B cell (primary cell): ENCODE data around the gene RPH3AL. TPM values are rescaled to one million over a fixed set of nuclear protein-coding genes. Genes with fewer than 3 reads are reported as not detected.

Experiments
- ATAC-seq: fragments of 200-7000 bp; cut with Tn5 transposase; one replicate; pipeline ENCODE4 v1.10.0; 2021; ENCODE audit warnings: low read depth, mild to moderate bottlenecking, moderate number of reproducible peaks, moderate library complexity
- CTCF ChIA-PET: fragments of 350-600 bp; sonication (Branson Sonifier 250); formaldehyde crosslinking; loops from one replicate; lab custom pipeline; 2021; ENCODE audit warnings: antibody characterized with exemption, inconsistent platforms; lab: Charles Lee
- POLR2A ChIA-PET: fragments of 350-600 bp; sonication (Branson Sonifier 250); formaldehyde crosslinking; loops from one replicate; lab custom pipeline; 2021; ENCODE audit warnings: antibody characterized with exemption; lab: Charles Lee
- DNase-seq: peaks from one replicate; pipeline ENCODE4 v3.0.0; 2013
- H2AFZ ChIP-seq: 2 replicates; pipeline ENCODE4 v1.6.1; 2012; ENCODE audit warnings: mild to moderate bottlenecking, low read depth, low read length; ENCODE audit not compliant: insufficient read depth, poor library complexity, severe bottlenecking
- H3K27ac ChIP-seq, 2 donors: 1 replicate in 1 of 2; 2 replicates in 1 of 2; pipeline ENCODE4 v1.5.1; 2012 to 2013; ENCODE audit warnings: low read length in 2 of 2, mild to moderate bottlenecking in 2 of 2, moderate library complexity in 1 of 2
- H3K27me3 ChIP-seq, 4 experiments: fragments of 200-600 bp in 1 of 4; sonication (generic) in 1 of 4; replicated peaks in 1 of 4; 1 replicate in 2 of 4; 2 replicates in 2 of 4; pipeline versions ENCODE4 v1.6.1 to v1.7.0; 2013 to 2016; ENCODE audit warnings: low read length in 3 of 4, mild to moderate bottlenecking in 2 of 4, mixed read lengths in 1 of 4, moderate library complexity in 1 of 4; ENCODE audit not compliant: insufficient read depth in 4 of 4, control insufficient read depth in 3 of 4; ENCODE audit errors: control extremely low read depth in 1 of 4
- H3K36me3 ChIP-seq, 2 experiments: replicated peaks in 1 of 2; 1 replicate in 1 of 2; 2 replicates in 1 of 2; pipeline versions ENCODE4 v1.6.1 to v1.7.1; 2013; ENCODE audit warnings: low read length in 1 of 2; ENCODE audit not compliant: insufficient read depth in 2 of 2, control insufficient read depth in 1 of 2; ENCODE audit errors: control extremely low read depth in 1 of 2, extremely low read depth in 1 of 2
- H3K4me1 ChIP-seq, 2 donors: fragments of 200-600 bp in 1 of 2; sonication (generic) in 1 of 2; 1 replicate in 1 of 2; 2 replicates in 1 of 2; pipeline versions ENCODE4 v1.5.1 to v1.6.1; 2013 to 2017; ENCODE audit warnings: low read length in 2 of 2; ENCODE audit not compliant: control insufficient read depth in 2 of 2, insufficient read depth in 2 of 2
- H3K4me2 ChIP-seq: replicated peaks from 2 replicates; pipeline ENCODE3; 2012; ENCODE audit warnings: mild to moderate bottlenecking, low read depth, low read length; ENCODE audit not compliant: poor library complexity, severe bottlenecking
- H3K4me3 ChIP-seq, 5 experiments: fragments of 200-600 bp in 1 of 5; sonication (generic) in 1 of 5; 1 replicate in 3 of 5; 2 replicates in 2 of 5; pipeline versions ENCODE4 v1.5.1 to v1.7.0; 2011 to 2016; ENCODE audit warnings: low read length in 4 of 5, mild to moderate bottlenecking in 4 of 5, low read depth in 2 of 5, control low read depth in 1 of 5, moderate library complexity in 1 of 5; ENCODE audit not compliant: insufficient read depth in 1 of 5; ENCODE audit errors: control extremely low read depth in 1 of 5, extremely low read depth in 1 of 5
- H3K79me2 ChIP-seq: fragments of 200-600 bp; sonication (generic); one replicate; pipeline ENCODE4 v1.6.0; 2016; ENCODE audit warnings: low read length; ENCODE audit not compliant: control insufficient read depth, insufficient read depth
- H3K9ac ChIP-seq: fragments of 200-600 bp; sonication (generic); 2 replicates; pipeline ENCODE4 v1.6.1; 2017; ENCODE audit warnings: mild to moderate bottlenecking, low read length, moderate library complexity
- H3K9me3 ChIP-seq, 3 donors: one replicate each; pipeline versions ENCODE4 v1.6.1 to v1.7.1; 2013; ENCODE audit warnings: low read length in 2 of 3; ENCODE audit not compliant: control insufficient read depth in 2 of 3, insufficient read depth in 1 of 3; ENCODE audit errors: control extremely low read depth in 1 of 3
- H4K20me1 ChIP-seq: 2 replicates; pipeline ENCODE4 v1.6.0; 2012; ENCODE audit warnings: mild to moderate bottlenecking, low read length; ENCODE audit not compliant: insufficient read depth, control insufficient read depth, poor library complexity, severe bottlenecking
- H3K27ac Mint-ChIP-seq: one replicate; pipeline ENCODE4 v1.8.0; 2021; ENCODE audit warnings: mixed read lengths
- H3K27me3 Mint-ChIP-seq: one replicate; pipeline ENCODE4 v1.8.0; 2021; ENCODE audit warnings: mixed read lengths
- H3K4me1 Mint-ChIP-seq: one replicate; pipeline ENCODE4 v1.8.0; 2021; ENCODE audit warnings: mixed read lengths
- H3K4me3 Mint-ChIP-seq: one replicate; pipeline ENCODE4 v1.8.0; 2021; ENCODE audit warnings: mixed read lengths
- H3K9me3 Mint-ChIP-seq: one replicate; pipeline ENCODE4 v1.8.0; 2022; ENCODE audit warnings: mixed read lengths; ENCODE audit not compliant: insufficient read depth
- EZH2 ChIP-seq: IDR thresholded peaks from 2 replicates; pipeline ENCODE4 v1.6.1; 2012; ENCODE audit warnings: borderline replicate concordance, low read depth, mild to moderate bottlenecking, moderate library complexity, low read length; ENCODE audit not compliant: insufficient read depth, poor library complexity, severe bottlenecking
- WGBS: methylation state at CpG from one replicate; pipeline ENCODE4 v1.1.5; 2013; ENCODE audit warnings: missing lambda C conversion rate; ENCODE audit not compliant: insufficient coverage; 5-methylcytosine and 5-hydroxymethylcytosine counted together
- intact Hi-C: fragments of 100-400 bp; cut with micrococcal nuclease; formaldehyde crosslinking; loops from one replicate; pipeline ENCODE4 v1.10.0; 2022
- polyA plus RNA-seq: library from polyadenylated mRNA; depleted of rRNA; stranded (reverse); fragments of >200 nt; gene quantifications from 2 replicates; pipeline ENCODE4 v1.2.3, GENCODE V29; 2012
- total RNA-seq, 2 donors: library from RNA; stranded (reverse); fragments of 120-200 nt in 1 of 2; gene quantifications; 1 replicate in 1 of 2; 2 replicates in 1 of 2; pipeline versions ENCODE4 v1.2.3 to v1.2.4, GENCODE V29; 2013 to 2022
- TF ChIP-seq, protein P1 (sequence below): fragments of 200-600 bp; IDR thresholded peaks from one replicate; pipeline ENCODE4 v1.8.0; 2022; ENCODE audit warnings: antibody characterized with exemption, mild to moderate bottlenecking

Gene RPH3AL
- total and polyA plus RNA-seq, 2 donors (not counting 1 experiment from before 2014, with no cell fraction given), result 10.8 to 13.3 TPM

DNA sequence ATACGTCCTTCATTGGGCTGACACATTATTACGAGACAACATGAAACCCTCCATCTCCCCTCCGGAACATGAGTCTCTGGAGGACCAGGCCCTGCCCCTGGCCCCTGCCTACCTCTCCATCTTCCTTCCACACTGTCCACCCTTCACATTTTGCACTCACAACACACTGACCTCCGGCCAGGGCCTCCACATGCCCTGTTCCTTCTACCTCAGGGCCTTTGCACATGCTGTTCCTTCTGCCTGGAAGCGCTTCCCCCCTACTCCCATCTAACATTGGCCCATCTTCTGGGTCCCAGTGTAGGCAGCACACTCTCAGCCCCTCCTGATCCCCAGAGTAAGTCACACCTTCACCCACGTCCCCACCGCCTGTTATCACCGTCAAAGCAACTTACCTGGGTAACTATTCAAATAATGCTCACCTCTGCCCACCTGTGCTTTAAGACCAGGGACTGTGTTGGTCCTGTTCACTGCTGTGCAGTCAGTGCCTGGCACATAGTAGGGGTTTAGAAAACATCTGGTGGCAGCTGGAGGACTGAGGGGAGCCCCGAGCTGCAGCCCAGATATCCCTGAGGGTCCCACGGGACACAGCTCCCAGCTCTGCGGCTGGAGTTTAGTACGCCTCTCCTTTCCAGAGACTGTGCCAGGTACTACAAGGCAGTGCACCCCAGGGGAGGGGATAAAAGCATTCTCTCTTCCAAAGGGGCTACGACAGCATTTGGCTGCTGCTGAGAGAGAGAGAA, 27.2 kb downstream of the RPH3AL start:
- ATAC-seq, result no peak
- H3K27ac Mint-ChIP-seq, result no peak overlapping the region
- no peaks in the 10 kb centered on the region for H3K9me3 Mint-ChIP-seq

More for the DNA sequence above, 27.2 kb downstream of the RPH3AL start:
- no peak for DNase-seq
- ChIA-PET CTCF (no interaction called here), POLR2A (no interaction called here)
- H3K79me2 ChIP-seq, result no peaks in the 10 kb centered on the region
- no peak for TF ChIP-seq EZH2
- TF ChIP-seq, protein P1, sequence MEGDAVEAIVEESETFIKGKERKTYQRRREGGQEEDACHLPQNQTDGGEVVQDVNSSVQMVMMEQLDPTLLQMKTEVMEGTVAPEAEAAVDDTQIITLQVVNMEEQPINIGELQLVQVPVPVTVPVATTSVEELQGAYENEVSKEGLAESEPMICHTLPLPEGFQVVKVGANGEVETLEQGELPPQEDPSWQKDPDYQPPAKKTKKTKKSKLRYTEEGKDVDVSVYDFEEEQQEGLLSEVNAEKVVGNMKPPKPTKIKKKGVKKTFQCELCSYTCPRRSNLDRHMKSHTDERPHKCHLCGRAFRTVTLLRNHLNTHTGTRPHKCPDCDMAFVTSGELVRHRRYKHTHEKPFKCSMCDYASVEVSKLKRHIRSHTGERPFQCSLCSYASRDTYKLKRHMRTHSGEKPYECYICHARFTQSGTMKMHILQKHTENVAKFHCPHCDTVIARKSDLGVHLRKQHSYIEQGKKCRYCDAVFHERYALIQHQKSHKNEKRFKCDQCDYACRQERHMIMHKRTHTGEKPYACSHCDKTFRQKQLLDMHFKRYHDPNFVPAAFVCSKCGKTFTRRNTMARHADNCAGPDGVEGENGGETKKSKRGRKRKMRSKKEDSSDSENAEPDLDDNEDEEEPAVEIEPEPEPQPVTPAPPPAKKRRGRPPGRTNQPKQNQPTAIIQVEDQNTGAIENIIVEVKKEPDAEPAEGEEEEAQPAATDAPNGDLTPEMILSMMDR, result no peak
- peaks cover 0 to 6% (median 0%) of the 10 kb centered on the region in 3 donors for H3K9me3 ChIP-seq
- no peak overlapping the region for H3K9ac ChIP-seq
- Mint-ChIP-seq H3K27me3 (no peaks in the 10 kb centered on the region), H3K4me3 (no peak overlapping the region), H3K4me1 (no peaks in the 10 kb centered on the region)
- H4K20me1 ChIP-seq, result no peaks in the 10 kb centered on the region
- H2AFZ ChIP-seq, result no peak overlapping the region
- WGBS, result 96% methylated on average over 7 of the region's 13 CpGs
- no peaks in the 10 kb centered on the region for H3K36me3 ChIP-seq
- H3K4me1 ChIP-seq, result no peaks in the 10 kb centered on the region
- peaks cover 0 to 2% (median 0%) of the 10 kb centered on the region in 4 experiments for H3K27me3 ChIP-seq
- no peak overlapping the region for H3K4me2 ChIP-seq
- intact Hi-C loops, result no loop called here
- H3K4me3 ChIP-seq, result no peak overlapping the region
- no peak overlapping the region for H3K27ac ChIP-seq
